A549 (cell line): Measurements from ENCODE around the gene RABEPK. TPM values are rescaled to one million over a fixed set of nuclear protein-coding genes. Genes with fewer than 3 reads are reported as not detected.

Experiments used
- ATAC-seq, 2 experiments: fragments of 200-7000 bp in 1 of 2; fragments of >200 bp in 1 of 2; cut with Nextera tagmentation in 1 of 2; cut with Tn5 transposase in 1 of 2; 3 replicates each; pipeline versions ENCODE4 v1.8.0 to v1.9.1; 2018 to 2020; ENCODE audit warnings: mild to moderate bottlenecking in 1 of 2, moderate library complexity in 1 of 2
- CTCF ChIA-PET: fragments of 300-600 bp; sonication (Branson Sonifier 250); formaldehyde crosslinking; extraction: SDS; loops from one replicate; lab custom pipeline; 2021; ENCODE audit warnings: antibody characterized with exemption, inconsistent platforms; lab: Yijun Ruan, JAX
- POLR2A ChIA-PET: fragments of 350-600 bp; formaldehyde crosslinking; extraction: SDS; loops from one replicate; lab custom pipeline; 2021; ENCODE audit warnings: antibody characterized with exemption, inconsistent platforms; lab: Yijun Ruan, JAX
- DNase-seq, 2 experiments: peaks; one replicate each; pipeline versions ENCODE4 v3.0.0 to v3.0.0-alpha.2; 2011 to 2016; ENCODE audit warnings: low read depth in 1 of 2, low spot score in 1 of 2
- FAIRE-seq: peaks from 2 replicates; lab custom pipeline; 2011; peaks lifted over from hg19 to GRCh38; lab: Jason Lieb, UNC
- H3K27ac ChIP-seq, 2 experiments: fragments of >200 bp; sonication (Bioruptor Twin); formaldehyde crosslinking; 3 replicates each; pipeline ENCODE4 v1.5.1; 2016 to 2017
- H3K4me1 ChIP-seq: fragments of >200 bp; sonication (Bioruptor Twin); formaldehyde crosslinking; 3 replicates; pipeline ENCODE4 v1.6.1; 2016
- H3K4me2 ChIP-seq: fragments of >200 bp; sonication (Bioruptor Twin); formaldehyde crosslinking; 3 replicates; pipeline ENCODE4 v1.6.1; 2016
- H3K4me3 ChIP-seq: fragments of >200 bp; sonication (Bioruptor Twin); formaldehyde crosslinking; 3 replicates; pipeline ENCODE4 v1.5.1; 2016
- H3K9me3 ChIP-seq: fragments of >200 bp; sonication (Bioruptor Twin); formaldehyde crosslinking; 3 replicates; pipeline ENCODE4 v1.6.1; 2016
- CBX2 ChIP-seq: fragments of 200-600 bp; sonication (generic); IDR thresholded peaks from 2 replicates; pipeline ENCODE4 v1.6.1; 2016; ENCODE audit warnings: low read depth, mild to moderate bottlenecking, borderline replicate concordance
- CBX8 ChIP-seq: fragments of 200-600 bp; sonication (generic); IDR thresholded peaks from 2 replicates; pipeline ENCODE4 v1.6.1; 2016
- CHD4 ChIP-seq: fragments of 200-600 bp; sonication (generic); IDR thresholded peaks from 2 replicates; pipeline ENCODE4 v1.6.1; 2016; ENCODE audit warnings: antibody characterized with exemption, mild to moderate bottlenecking, borderline replicate concordance
- EHF ChIP-seq: fragments of 250-450 bp; sonication (Bioruptor Pico); IDR thresholded peaks from 2 replicates; pipeline ENCODE4 v1.5.0; 2020; ENCODE audit warnings: mild to moderate bottlenecking
- EHMT2 ChIP-seq: fragments of 200-600 bp; sonication (generic); IDR thresholded peaks from 2 replicates; pipeline ENCODE4 v1.6.1; 2016; ENCODE audit warnings: antibody characterized with exemption, low read depth, mild to moderate bottlenecking, moderate library complexity
- GATA3 ChIP-seq: IDR thresholded peaks from 2 replicates; pipeline ENCODE4 v1.6.1; 2012; ENCODE audit warnings: borderline replicate concordance
- HOXA7 ChIP-seq: fragments of 250-450 bp; sonication (Bioruptor Pico); IDR thresholded peaks from 2 replicates; pipeline ENCODE4 v1.5.0; 2020; ENCODE audit warnings: mild to moderate bottlenecking, moderate library complexity
- HOXB13 ChIP-seq: fragments of 250-450 bp; sonication (Bioruptor Pico); IDR thresholded peaks from 2 replicates; pipeline ENCODE4 v1.5.0; 2020; ENCODE audit warnings: low read depth, mild to moderate bottlenecking, moderate library complexity
- JUN ChIP-seq, 2 experiments: fragments of >200 bp; sonication (Bioruptor Twin); formaldehyde crosslinking; IDR thresholded peaks; 2 replicates in 1 of 2; 3 replicates in 1 of 2; pipeline ENCODE4 v1.6.1; 2016 to 2017
- KDM5A ChIP-seq: fragments of 200-600 bp; sonication (generic); IDR thresholded peaks from 2 replicates; pipeline ENCODE4 v1.6.1; 2016; ENCODE audit warnings: antibody characterized with exemption, mild to moderate bottlenecking
- MAFK ChIP-seq: fragments of 450-650 bp; IDR thresholded peaks from 2 replicates; pipeline ENCODE4 v1.6.1; 2014; ENCODE audit not compliant: partially characterized antibody
- MAZ ChIP-seq: fragments of 150-350 bp; IDR thresholded peaks from 2 replicates; pipeline ENCODE4 v1.6.1; 2014; ENCODE audit warnings: antibody characterized with exemption, low read depth, low read length, borderline replicate concordance
- MYC ChIP-seq: IDR thresholded peaks from 2 replicates; pipeline ENCODE4 v1.6.1; 2012; ENCODE audit warnings: mild to moderate bottlenecking, inconsistent platforms, low read length, improper control_type of control experiment, borderline replicate concordance
- PHF8 ChIP-seq: fragments of 200-600 bp; sonication (generic); IDR thresholded peaks from 2 replicates; pipeline ENCODE4 v1.6.1; 2016; ENCODE audit warnings: low read depth, mild to moderate bottlenecking, antibody characterized with exemption, moderate library complexity, borderline replicate concordance
- POLR2A ChIP-seq: IDR thresholded peaks from 2 replicates; pipeline ENCODE4 v1.6.1; 2012; ENCODE audit warnings: mild to moderate bottlenecking, low read length
- RAD21 ChIP-seq, 2 experiments: fragments of >200 bp in 1 of 2; sonication (Bioruptor Twin) in 1 of 2; formaldehyde crosslinking in 1 of 2; IDR thresholded peaks in 1 of 2; conservative IDR thresholded peaks in 1 of 2; 2 replicates in 1 of 2; 3 replicates in 1 of 2; pipeline ENCODE4 v1.6.1; 2012 to 2018; ENCODE audit warnings: inconsistent platforms in 1 of 2
- RARB ChIP-seq: fragments of 250-450 bp; sonication (Bioruptor Pico); IDR thresholded peaks from 2 replicates; pipeline ENCODE4 v1.8.0; 2021; ENCODE audit warnings: mild to moderate bottlenecking, moderate library complexity
- RNF2 ChIP-seq: fragments of 200-600 bp; sonication (generic); IDR thresholded peaks from 2 replicates; pipeline ENCODE4 v1.6.1; 2016; ENCODE audit warnings: low read depth, mild to moderate bottlenecking, antibody characterized with exemption, moderate library complexity, borderline replicate concordance
- ZFP36 ChIP-seq: fragments of 450-650 bp; IDR thresholded peaks from 2 replicates; pipeline ENCODE4 v1.6.1; 2014; ENCODE audit warnings: borderline replicate concordance; ENCODE audit not compliant: partially characterized antibody
- WGBS: methylation state at CpG from one replicate; pipeline ENCODE4 v1.1.6; 2017; ENCODE audit errors: missing lambda C conversion rate; 5-methylcytosine and 5-hydroxymethylcytosine counted together
- polyA plus RNA-seq, 4 experiments: library from polyadenylated mRNA; depleted of rRNA in 3 of 4; stranded (reverse); fragments of >200 nt; fragmentation: RNase III in 1 of 4; extraction: RNeasy Plus Mini Kit Qiagen cat#74134 plus additional on column Dnase treatment in 1 of 4; gene quantifications; 2 replicates in 3 of 4; 3 replicates in 1 of 4; pipeline ENCODE4 v1.2.3, GENCODE V29; 2011 to 2017
- TF ChIP-seq, protein P1 (sequence below): IDR thresholded peaks from 2 replicates; pipeline ENCODE4 v1.6.1; 2012
- TF ChIP-seq, protein P2 (sequence below): fragments of 250-450 bp; sonication (Bioruptor Pico); IDR thresholded peaks from 2 replicates; pipeline ENCODE4 v1.5.0; 2020; ENCODE audit warnings: low read depth, mild to moderate bottlenecking, moderate library complexity
- TF ChIP-seq, protein P3 (sequence below): fragments of 450-650 bp; IDR thresholded peaks from 2 replicates; pipeline ENCODE4 v1.6.1; 2014; ENCODE audit warnings: antibody characterized with exemption
- TF ChIP-seq, protein P4 (sequence below): fragments of >200 bp; sonication (Bioruptor Twin); formaldehyde crosslinking; IDR thresholded peaks from 3 replicates; pipeline ENCODE4 v1.5.1; 2016
- TF ChIP-seq, protein P5 (sequence below): IDR thresholded peaks from 2 replicates; pipeline ENCODE4 v1.6.1; 2012; ENCODE audit warnings: low read depth, borderline replicate concordance
- TF ChIP-seq, protein P6 (sequence below): fragments of >200 bp; sonication (Bioruptor Twin); formaldehyde crosslinking; IDR thresholded peaks from 3 replicates; pipeline ENCODE4 v1.6.1; 2016
- TF ChIP-seq, protein P7 (sequence below): fragments of >200 bp; sonication (Bioruptor Twin); formaldehyde crosslinking; IDR thresholded peaks from 2 replicates; pipeline ENCODE4 v1.6.1; 2016

RABEPK gene
- polyA plus RNA-seq, 2 of the 4 experiments (the other 2 are of a cell fraction): 41.9 to 50.1 TPM

DNA sequence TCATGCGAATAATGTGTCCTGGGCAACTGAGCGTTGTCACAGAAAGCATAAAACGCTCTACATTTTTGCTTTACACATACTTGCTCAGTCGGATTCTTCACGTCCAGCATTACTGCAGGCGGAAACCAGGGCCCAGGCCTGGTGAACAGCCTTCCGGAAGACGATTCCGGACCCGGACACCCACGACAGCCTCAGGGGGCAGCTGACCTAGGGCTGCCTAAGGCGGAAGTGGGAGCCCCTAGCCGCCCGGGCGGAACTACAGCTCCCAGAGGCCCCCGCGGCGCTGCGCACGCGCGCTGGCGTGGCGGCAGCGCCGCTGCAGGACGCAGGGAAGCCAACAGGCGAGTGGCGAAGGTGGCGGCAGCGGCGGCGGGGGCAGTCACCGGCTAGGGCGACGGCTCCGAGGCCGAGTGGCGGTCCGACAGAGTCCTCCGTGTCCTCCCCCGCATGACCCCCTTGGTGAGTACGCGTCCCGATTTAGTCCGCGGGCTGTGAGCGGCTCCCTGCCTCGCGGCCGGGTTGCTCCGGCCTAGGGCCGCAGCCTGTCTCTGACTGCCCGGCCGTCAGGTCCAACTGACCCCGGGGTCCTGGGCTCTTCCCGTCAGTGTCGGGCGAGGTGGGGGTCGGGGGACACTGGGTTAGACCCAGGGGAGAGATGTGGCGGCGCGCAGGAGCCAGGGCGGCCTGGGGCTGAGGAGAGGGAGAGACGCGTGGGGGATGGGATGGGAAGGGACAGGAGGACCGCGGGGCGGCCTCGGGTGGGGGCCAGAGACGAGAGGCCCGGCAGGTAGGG is 61.4 kb downstream of the RABEPK start, which contains the start of gene GAPVD1:
GAPVD1 (plus strand) TSS at position 326 of the 793 bp plus-strand sequence. CDS start 37,096 bp downstream, outside the sequence.
- TF ChIP-seq, protein P1, sequence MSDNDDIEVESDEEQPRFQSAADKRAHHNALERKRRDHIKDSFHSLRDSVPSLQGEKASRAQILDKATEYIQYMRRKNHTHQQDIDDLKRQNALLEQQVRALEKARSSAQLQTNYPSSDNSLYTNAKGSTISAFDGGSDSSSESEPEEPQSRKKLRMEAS: peak; percentile 67
- TF ChIP-seq, protein P2, sequence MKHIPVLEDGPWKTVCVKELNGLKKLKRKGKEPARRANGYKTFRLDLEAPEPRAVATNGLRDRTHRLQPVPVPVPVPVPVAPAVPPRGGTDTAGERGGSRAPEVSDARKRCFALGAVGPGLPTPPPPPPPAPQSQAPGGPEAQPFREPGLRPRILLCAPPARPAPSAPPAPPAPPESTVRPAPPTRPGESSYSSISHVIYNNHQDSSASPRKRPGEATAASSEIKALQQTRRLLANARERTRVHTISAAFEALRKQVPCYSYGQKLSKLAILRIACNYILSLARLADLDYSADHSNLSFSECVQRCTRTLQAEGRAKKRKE (CRISPR knock-in tag): no peak
- TF ChIP-seq, protein P3, sequence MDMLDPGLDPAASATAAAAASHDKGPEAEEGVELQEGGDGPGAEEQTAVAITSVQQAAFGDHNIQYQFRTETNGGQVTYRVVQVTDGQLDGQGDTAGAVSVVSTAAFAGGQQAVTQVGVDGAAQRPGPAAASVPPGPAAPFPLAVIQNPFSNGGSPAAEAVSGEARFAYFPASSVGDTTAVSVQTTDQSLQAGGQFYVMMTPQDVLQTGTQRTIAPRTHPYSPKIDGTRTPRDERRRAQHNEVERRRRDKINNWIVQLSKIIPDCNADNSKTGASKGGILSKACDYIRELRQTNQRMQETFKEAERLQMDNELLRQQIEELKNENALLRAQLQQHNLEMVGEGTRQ: peak; percentile 69
- peak in 1 of 2 experiments; percentile 71; a peak in 1 of 5 replicates for TF ChIP-seq JUN (IDR thresholded peaks at IDR 0.05)
- peak; percentile 39; the same call in 1 of the 2 replicates for TF ChIP-seq GATA3
- TF ChIP-seq, protein P4, sequence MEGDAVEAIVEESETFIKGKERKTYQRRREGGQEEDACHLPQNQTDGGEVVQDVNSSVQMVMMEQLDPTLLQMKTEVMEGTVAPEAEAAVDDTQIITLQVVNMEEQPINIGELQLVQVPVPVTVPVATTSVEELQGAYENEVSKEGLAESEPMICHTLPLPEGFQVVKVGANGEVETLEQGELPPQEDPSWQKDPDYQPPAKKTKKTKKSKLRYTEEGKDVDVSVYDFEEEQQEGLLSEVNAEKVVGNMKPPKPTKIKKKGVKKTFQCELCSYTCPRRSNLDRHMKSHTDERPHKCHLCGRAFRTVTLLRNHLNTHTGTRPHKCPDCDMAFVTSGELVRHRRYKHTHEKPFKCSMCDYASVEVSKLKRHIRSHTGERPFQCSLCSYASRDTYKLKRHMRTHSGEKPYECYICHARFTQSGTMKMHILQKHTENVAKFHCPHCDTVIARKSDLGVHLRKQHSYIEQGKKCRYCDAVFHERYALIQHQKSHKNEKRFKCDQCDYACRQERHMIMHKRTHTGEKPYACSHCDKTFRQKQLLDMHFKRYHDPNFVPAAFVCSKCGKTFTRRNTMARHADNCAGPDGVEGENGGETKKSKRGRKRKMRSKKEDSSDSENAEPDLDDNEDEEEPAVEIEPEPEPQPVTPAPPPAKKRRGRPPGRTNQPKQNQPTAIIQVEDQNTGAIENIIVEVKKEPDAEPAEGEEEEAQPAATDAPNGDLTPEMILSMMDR: peak; percentile 30
- TF ChIP-seq PHF8: peak; percentile 30
- TF ChIP-seq, protein P5, sequence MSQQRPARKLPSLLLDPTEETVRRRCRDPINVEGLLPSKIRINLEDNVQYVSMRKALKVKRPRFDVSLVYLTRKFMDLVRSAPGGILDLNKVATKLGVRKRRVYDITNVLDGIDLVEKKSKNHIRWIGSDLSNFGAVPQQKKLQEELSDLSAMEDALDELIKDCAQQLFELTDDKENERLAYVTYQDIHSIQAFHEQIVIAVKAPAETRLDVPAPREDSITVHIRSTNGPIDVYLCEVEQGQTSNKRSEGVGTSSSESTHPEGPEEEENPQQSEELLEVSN: peak; percentile 58; the same call in 1 of the 2 replicates
- TF ChIP-seq CHD4: no peak
- TF ChIP-seq POLR2A: peak; percentile 48
- TF ChIP-seq, all 56 proteins: peak for 8
- DNase-seq (peak; percentile 92 to 98), FAIRE-seq (no peak), ATAC-seq (peak; percentile 98 to 99)
- H3K27ac ChIP-seq: peak within 1 kb of the TSS; percentile 90 to 94
- ChIA-PET CTCF (interaction anchor here (0.5 to 2.3 kb wide), 13 partner anchors 8 to 125 kb away, joined by 3 to 11 read pairs (median 3); partner anchors contain the start of gene HSPA5), POLR2A (interaction anchor here (0.7 to 3.4 kb wide), 11 partner anchors 12 to 1666 kb away, joined by 3 to 38 read pairs (median 4); partner anchors contain the start of gene HSPA5)
- peaks cover 11% of the 10 kb centered on the region; the same call in 1 of the 3 replicates for H3K4me1 ChIP-seq
- peak within 1 kb of the TSS; percentile 90 for H3K4me2 ChIP-seq
- H3K4me3 ChIP-seq: peak within 1 kb of the TSS; percentile 98
- no peaks in the 10 kb centered on the region for H3K9me3 ChIP-seq
- 6% methylated on average over 32 of the region's 72 CpGs for WGBS

DNA sequence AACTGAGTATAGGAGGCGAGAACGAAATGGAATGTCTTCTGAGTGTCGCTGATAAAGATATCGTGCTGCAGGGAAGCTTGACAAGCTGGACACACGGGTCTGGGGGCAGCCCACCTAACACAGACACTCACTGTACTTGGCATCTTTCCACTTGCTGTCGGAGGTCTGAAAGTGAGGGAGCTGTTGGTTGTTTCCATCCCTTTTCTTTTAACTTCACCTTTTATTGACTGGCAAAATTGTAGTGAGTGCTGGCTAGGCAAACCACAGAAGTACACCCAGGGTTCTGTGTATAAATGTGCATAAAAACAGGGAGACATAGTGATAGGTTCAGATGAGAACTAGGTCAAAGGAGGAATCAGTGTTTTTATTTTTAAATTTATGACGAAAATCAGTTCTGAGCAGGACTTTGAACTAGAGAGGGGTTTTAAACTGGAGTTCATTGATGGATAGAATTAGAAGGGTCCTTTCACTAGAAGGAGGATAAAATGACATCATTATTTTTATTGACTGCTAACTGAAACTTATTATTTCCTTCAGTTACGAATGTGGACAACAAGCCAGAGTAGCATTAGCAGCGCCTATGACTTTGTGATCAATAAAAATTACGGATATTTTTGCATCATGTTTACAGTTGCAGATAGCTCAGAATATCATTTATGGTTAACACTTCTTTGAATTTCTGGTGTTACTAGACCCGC is 62.1 kb downstream of the RABEPK start:
- WGBS: 25% methylated on average over 11 of the region's 11 CpGs
- FAIRE-seq: no peak
- no peaks in the 10 kb centered on the region for H3K9me3 ChIP-seq
- POLR2A ChIA-PET: interaction anchor here (1.2 to 3.4 kb wide), 2 partner anchors 21 to 115 kb away, joined by 4 to 38 read pairs; partner anchors contain the start of gene HSPA5
- H3K4me3 ChIP-seq: peak overlapping the region; percentile 98
- TF ChIP-seq, protein P6, sequence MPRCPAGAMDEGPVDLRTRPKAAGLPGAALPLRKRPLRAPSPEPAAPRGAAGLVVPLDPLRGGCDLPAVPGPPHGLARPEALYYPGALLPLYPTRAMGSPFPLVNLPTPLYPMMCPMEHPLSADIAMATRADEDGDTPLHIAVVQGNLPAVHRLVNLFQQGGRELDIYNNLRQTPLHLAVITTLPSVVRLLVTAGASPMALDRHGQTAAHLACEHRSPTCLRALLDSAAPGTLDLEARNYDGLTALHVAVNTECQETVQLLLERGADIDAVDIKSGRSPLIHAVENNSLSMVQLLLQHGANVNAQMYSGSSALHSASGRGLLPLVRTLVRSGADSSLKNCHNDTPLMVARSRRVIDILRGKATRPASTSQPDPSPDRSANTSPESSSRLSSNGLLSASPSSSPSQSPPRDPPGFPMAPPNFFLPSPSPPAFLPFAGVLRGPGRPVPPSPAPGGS: no peak
- TF ChIP-seq MYC: no peak
- no peak for TF ChIP-seq HOXA7 (CRISPR knock-in tag)
- no peak for TF ChIP-seq MAZ
- TF ChIP-seq, protein P1: no peak
- TF ChIP-seq CBX2: no peak
- TF ChIP-seq RAD21 (conservative IDR thresholded peaks at IDR 0.05 in 1 of 2, IDR thresholded peaks at IDR 0.05 in 1 of 2): no peak
- TF ChIP-seq ZFP36: no peak
- TF ChIP-seq, protein P7, sequence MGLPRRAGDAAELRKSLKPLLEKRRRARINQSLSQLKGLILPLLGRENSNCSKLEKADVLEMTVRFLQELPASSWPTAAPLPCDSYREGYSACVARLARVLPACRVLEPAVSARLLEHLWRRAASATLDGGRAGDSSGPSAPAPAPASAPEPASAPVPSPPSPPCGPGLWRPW: no peak
- TF ChIP-seq EHF (CRISPR knock-in tag): no peak
- no peak for TF ChIP-seq EHMT2
- no peak for TF ChIP-seq KDM5A
- no peak for TF ChIP-seq CBX8
- no peak for TF ChIP-seq HOXB13 (CRISPR knock-in tag)
- no peak for TF ChIP-seq RNF2
- no peak for TF ChIP-seq RARB (CRISPR knock-in tag)
- TF ChIP-seq MAFK: no peak
- TF ChIP-seq, all 56 proteins: peak for 0
- ATAC-seq (peak; percentile 3 to 14; a peak in 3 of 6 replicates), DNase-seq (no peak)
- CTCF ChIA-PET: interaction anchor here (0.6 to 1.9 kb wide), 8 partner anchors 11 to 125 kb away, joined by 3 to 11 read pairs (median 3); no protein-coding TSS in a partner anchor
- Histone ChIP-seq H3K4me2 (peak overlapping the region; percentile 90), H3K27ac (peak overlapping the region; percentile 90 to 94), H3K4me1 (peaks cover 11% of the 10 kb centered on the region; the same call in 1 of the 3 replicates)
